RWPE1 (cell line): ENCODE measurements around the gene DNASE2.
"Not testable (repeated sequence)": the region's sequence is repeated elsewhere in the genome, so short reads cannot be mapped to it uniquely, and the experiment has no call there.

Source experiments
- CTCF ChIA-PET: fragments of 350-600 bp; sonication (Branson Sonifier 250); formaldehyde crosslinking; extraction: SDS; loops from one replicate; lab custom pipeline; 2021; lab: Yijun Ruan, JAX
- POLR2A ChIA-PET: fragments of 400-600 bp; formaldehyde crosslinking; extraction: SDS; loops from one replicate; lab custom pipeline; 2020; ENCODE audit warnings: antibody characterized with exemption; ENCODE audit not compliant: low non-redundant PET; lab: Yijun Ruan, JAX
- DNase-seq: peaks from one replicate; pipeline ENCODE4 v3.0.0; 2012; ENCODE audit warnings: low spot score
- H3K27ac ChIP-seq: fragments of 450-650 bp; 2 replicates; pipeline ENCODE4 v1.5.1; 2017
- TF ChIP-seq, protein P1 (sequence below): fragments of 450-650 bp; conservative IDR thresholded peaks from 2 replicates; pipeline ENCODE4 v1.5.1; 2017; ENCODE audit warnings: low read depth, mild to moderate bottlenecking

DNASE2 gene

DNA sequence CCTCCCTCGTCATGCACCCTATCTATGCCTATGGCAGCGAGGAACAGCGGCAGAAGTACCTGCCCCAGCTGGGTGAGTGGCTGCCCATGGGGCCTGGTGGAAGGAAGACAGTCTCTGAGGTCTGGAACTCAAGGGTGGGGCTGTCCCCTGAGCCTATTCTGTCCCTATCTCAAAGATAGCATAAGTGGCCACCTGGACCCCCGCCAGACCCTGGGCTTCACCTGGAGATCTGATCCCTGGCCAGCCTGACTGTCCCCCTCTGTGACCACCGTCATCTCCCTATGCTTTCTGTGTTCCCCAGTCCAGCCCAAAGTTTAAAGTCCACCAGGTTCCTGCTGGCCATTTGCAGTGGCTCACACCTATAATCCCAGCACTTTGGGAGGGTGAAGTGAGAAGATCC lies 12.3 kb upstream of the DNASE2 start:
- TF ChIP-seq, protein P1, sequence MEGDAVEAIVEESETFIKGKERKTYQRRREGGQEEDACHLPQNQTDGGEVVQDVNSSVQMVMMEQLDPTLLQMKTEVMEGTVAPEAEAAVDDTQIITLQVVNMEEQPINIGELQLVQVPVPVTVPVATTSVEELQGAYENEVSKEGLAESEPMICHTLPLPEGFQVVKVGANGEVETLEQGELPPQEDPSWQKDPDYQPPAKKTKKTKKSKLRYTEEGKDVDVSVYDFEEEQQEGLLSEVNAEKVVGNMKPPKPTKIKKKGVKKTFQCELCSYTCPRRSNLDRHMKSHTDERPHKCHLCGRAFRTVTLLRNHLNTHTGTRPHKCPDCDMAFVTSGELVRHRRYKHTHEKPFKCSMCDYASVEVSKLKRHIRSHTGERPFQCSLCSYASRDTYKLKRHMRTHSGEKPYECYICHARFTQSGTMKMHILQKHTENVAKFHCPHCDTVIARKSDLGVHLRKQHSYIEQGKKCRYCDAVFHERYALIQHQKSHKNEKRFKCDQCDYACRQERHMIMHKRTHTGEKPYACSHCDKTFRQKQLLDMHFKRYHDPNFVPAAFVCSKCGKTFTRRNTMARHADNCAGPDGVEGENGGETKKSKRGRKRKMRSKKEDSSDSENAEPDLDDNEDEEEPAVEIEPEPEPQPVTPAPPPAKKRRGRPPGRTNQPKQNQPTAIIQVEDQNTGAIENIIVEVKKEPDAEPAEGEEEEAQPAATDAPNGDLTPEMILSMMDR = no peak
- DNase-seq = no peak
- no peak overlapping the region for H3K27ac ChIP-seq
- CTCF ChIA-PET = no interaction called here
- POLR2A ChIA-PET = no interaction called here

DNA sequence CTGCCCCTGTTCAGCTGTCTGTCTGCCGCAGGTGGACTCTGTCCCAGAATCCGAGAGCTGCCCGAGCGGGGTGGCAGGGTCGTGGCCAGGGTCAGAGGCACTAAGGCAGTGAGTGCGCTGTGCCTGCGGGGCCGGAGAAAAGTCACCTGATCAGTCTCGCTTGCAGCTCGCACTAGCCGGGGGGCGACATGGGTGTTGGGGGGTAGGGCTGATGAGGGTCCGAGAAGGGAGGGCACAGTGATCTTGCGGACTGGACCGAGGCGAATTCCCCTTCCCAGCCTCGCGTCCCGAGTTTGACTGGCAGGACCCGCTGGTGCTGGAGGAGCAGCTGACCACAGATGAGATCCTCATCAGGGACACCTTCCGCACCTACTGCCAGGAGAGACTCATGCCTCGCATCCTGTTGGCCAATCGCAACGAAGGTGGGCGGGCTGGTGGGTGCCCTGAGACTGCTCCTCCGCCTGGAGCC lies 10.3 kb upstream of the DNASE2 start:
- ChIA-PET POLR2A (interaction anchor here (0.5 to 1.0 kb wide), 7 partner anchors 9 to 75 kb away, joined by 3 to 6 read pairs (median 4); partner anchors contain the start of gene SYCE2), CTCF (interaction anchor here (0.6 to 1.5 kb wide), 4 partner anchors 44 to 114 kb away, joined by 4 to 10 read pairs (median 6); no protein-coding TSS in a partner anchor)
- TF ChIP-seq, protein P1 = no peak
- no peak for DNase-seq
- peak overlapping the region; percentile 58 for H3K27ac ChIP-seq

DNA sequence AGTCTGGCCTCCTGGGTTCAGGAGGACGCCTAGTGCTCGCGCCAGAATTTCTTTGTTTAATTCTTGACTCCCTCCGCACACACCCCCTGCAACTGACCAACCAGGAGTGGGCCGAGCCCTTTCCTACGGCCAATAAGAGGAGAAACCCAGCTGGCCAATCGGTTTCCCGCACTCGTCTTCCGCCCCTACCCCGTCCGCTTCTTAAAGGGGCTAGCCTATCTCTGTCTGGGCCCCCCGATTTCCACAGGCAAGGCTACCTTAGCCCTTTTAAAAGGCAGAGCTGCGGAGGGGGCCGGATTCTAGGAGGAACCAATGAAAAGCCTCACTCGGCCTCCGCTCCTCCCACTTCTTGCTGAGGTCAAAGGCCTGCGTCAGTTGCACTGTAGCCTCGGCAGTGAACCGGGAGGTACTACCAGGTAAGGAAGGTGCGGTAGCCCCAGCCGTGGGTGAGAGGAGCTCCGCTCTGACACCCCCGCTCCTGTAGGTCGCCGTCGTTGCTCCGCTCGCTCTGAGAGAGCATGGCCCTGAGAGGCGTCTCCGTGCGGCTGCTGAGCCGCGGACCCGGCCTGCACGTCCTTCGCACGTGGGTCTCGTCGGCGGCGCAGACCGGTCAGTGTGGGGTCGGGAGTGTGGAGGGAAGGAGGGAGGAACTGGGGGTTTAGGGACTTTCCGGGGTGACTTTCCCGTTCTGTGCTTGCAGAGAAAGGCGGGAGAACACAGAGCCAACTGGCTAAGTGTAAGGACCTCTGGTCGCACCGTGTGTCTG lies 9.7 kb upstream of the DNASE2 start, which contains the start of gene GCDH:
TSS of gene GCDH (plus strand) at position 374 of the 766 bp plus-strand sequence. CDS start at position 519, 145 bp downstream.
- peak within 1 kb of the TSS; percentile 58 for H3K27ac ChIP-seq
- DNase-seq = peak; percentile 98
- TF ChIP-seq, protein P1 = no peak
- ChIA-PET CTCF (interaction anchor here (0.6 to 1.5 kb wide), 6 partner anchors 18 to 135 kb away, joined by 3 to 10 read pairs (median 6); no protein-coding TSS in a partner anchor), POLR2A (interaction anchor here (0.5 to 1.0 kb wide), 7 partner anchors 9 to 76 kb away, joined by 3 to 6 read pairs (median 4); partner anchors contain the start of gene SYCE2)

- CTCF ChIA-PET = interaction anchor here (0.6 to 1.5 kb wide), 5 partner anchors 18 to 134 kb away, joined by 3 to 8 read pairs (median 4); no protein-coding TSS in a partner anchor
- H3K27ac ChIP-seq = peak overlapping the region; percentile 58
- DNase-seq = not testable (repeated sequence)
- POLR2A ChIA-PET = interaction anchor here (0.7 to 1.0 kb wide), 2 partner anchors 32 to 69 kb away, joined by 3 to 8 read pairs; no protein-coding TSS in a partner anchor
These were observed 9.1 kb upstream of the DNASE2 start for GRCh38 chr19:12890299-12890786.

DNA sequence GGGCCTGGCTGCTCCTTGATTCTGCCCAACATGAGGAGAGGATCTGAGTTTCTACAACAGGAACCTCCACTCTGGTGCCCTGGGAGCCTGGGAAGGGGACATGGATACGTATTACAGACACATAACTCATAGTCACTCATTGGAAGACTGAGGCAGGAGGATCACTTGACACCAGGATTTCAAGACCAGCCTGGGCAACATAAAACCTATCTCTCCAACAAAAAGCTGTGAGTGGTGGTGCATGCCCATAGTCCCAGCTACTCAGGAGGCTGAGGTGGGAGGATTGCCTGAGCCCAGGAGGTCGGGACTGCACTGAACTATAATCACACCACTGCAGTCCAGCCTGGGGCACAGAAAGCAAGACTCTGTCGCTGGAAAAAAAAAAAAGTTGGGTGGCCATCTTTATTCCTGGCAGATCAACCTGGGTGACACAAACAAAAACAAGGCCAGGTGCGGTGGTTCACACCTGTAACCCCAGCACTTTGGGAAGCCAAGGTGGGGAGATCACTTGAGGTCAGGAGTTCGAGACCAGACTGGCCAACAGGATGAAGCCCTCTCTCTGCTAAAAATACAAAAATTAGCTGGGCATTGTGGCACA lies 6.9 kb upstream of the DNASE2 start:
- DNase-seq = no peak
- ChIA-PET CTCF (interaction anchor here (1.3 kb wide), 1 partner anchor 128 kb away, joined by 9 read pairs; no protein-coding TSS in a partner anchor), POLR2A (no interaction called here)
- H3K27ac ChIP-seq = no peak overlapping the region
- TF ChIP-seq, protein P1 = no peak

DNA sequence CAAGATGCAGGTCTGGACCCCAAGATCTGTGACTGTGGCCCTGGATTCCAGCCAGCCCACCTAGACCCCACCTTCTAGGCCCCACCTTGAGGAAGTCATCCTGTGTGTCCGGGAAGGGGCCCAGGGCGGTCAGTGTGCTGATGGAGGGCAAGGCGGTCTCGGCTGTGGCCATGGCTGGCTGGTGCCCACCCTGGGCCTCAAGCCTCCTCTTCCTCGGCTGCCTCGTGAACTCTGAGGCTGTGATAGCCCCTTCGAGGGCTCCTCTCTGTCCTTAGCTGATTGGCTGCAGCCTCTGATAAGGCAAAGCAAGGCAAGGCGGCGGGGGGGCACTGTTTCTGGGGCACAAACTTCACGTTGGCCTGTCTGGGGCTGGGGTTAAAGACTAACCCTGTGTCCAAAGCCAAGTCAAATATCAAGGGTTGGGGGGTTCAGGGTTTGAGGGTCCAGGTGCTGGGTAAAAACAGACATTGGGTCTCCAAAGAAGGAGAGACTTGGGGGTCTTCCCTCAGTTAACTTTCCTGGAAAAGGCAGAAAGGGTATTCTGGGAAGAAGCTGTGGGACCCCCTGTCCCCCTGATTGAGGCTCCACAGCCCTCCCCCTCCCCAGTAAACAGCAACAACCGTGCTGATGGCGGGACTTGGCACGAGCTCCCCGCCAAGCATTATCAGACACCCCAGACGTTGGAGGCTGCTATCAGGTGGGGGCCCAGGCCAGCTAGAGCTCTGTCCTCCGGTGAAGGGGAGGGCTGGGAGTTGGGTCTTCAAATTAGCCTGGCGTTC lies 5.9 kb upstream of the DNASE2 start, which contains the start of gene KLF1:
TSS of gene KLF1 (minus strand) at position 233 of the 779 bp plus-strand sequence. CDS start at position 172, 61 bp downstream.
- CTCF ChIA-PET = interaction anchor here (0.6 kb wide), 1 partner anchor 1141 kb away, joined by 6 read pairs; the partner anchor contains the start of gene RLN3

More for the DNA sequence above, 5.9 kb upstream of the DNASE2 start, which contains the start of gene KLF1:
- TF ChIP-seq, protein P1 = no peak
- no peak for DNase-seq
- POLR2A ChIA-PET = no interaction called here
- no peak within 1 kb of the TSS for H3K27ac ChIP-seq
